Measurements from ENCODE around the gene MTOR. TPM values are rescaled to one million over a fixed set of nuclear protein-coding genes. Genes with fewer than 3 reads are reported as not detected.
"Not testable (repeated sequence)": the region's sequence is repeated elsewhere in the genome, so short reads cannot be mapped to it uniquely, and the experiment has no call there.

MTOR gene
- total RNA-seq, 1 donor from 2014 or later, result 21.4 TPM

DNA sequence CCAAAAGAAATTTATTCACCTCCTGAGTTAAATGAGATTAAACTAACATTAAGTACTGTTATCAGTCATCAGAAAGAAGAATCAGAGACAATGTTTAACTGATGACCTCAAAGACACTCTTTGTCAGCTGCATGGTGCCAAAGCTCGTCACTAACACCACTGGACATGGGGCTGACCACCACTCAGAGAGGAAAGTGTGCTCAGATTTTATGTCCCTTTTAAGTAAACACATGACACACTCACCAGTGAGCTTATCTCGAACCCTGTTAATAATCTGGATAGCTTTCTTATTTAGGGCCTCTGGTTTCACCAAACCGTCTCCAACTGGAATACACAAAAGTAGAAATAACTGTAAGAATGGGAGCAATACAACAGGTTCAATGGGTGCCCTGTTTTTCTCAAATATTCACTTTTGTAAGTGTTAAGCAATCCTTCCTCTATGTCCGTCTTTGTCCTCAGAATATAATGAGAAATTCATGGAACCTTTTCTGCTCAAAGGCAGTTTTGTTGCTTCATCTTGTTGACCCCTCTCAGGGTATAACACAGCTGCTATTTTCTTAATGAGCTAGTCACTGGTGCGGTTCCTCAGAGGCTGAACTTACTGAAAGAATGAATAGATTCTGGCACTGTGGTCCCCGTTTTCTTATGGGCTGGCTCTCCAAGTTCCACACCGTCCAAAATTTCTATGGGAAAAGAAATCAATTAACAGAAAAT lies 153.1 kb downstream of the MTOR start:
- no peak for DNase-seq (ENCODE audit: low spot score)

DNA sequence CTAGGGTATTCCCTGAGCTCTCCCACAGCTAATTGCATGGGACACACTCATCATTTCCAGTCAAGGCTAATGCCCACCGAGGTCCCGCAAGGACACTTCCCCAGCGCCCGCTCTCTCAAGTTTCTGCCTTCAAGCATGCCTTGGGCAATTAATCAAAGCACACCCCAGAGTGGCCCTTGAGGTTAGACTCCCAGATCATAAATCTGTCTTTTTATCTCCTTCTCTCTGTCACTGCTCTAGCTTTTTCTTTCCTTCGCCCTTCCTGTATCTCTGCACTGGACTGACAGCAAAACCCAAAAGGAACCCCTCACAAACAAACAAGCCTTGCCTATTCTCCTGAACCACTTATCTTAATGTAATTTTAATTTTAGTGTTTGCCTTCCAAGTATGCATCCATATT lies 154.8 kb downstream of the MTOR start:
- no peak for DNase-seq (ENCODE audit: low spot score)

- no peak for DNase-seq (ENCODE audit: low spot score)
These were observed 156.8 kb downstream of the MTOR start for GRCh38 chr1:11105586-11105985.

DNA sequence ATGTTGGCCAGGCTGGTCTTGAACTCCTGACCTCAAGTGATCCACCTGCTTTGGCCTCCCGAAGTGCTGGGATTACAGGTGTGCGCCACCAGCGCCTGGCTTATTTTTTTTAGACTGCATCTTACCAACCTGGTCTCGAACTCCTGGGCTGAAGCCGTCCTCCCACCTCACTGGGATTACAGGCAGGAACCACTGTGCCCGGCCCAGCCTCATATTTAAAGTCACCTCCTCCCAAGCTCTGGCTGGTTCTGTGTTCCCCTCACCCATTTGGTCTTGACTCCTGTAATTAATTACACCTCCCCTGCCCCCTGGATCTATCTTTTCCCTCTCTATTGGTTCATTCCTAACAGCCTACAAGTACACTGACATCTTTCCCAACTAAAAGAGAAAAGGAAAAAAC lies 161.0 kb downstream of the MTOR start:
- no peak for DNase-seq (ENCODE audit: low spot score)

DNA sequence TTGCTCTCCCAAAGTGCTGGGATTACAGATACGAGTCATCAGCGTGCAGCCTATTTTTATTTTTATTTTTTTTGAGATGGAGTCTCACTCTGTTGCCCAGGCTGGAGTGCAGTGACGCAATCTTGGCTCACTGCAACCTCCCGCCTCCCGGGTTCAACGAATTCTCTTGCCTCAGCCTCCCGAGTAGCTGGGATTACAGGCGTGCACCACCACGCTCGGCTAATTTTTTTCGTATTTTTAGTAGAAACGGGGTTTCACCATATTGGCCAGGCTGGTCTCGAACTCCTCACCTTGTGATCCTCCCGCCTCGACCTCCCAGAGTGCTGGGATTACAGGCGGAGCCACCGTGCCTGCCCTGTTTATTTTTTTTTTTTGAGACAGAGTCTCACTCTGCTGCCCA lies 161.5 kb downstream of the MTOR start:
- DNase-seq (ENCODE audit: low spot score), result not testable (repeated sequence)

GRCh38 chr1:11100149-11100493 lies 162.2 kb downstream of the MTOR start:
- DNase-seq (ENCODE audit: low spot score), result no peak

GRCh38 chr1:11099310-11100148 lies 162.8 kb downstream of the MTOR start, which contains the start of gene EXOSC10:
TSS of gene EXOSC10 (minus strand) at chr1:11099869. CDS start at chr1:11099831, 38 bp downstream.
- DNase-seq (ENCODE audit: low spot score), result peak; percentile 92

GRCh38 chr1:11098931-11099309 lies 163.4 kb downstream of the MTOR start:
- DNase-seq (ENCODE audit: low spot score), result no peak

DNA sequence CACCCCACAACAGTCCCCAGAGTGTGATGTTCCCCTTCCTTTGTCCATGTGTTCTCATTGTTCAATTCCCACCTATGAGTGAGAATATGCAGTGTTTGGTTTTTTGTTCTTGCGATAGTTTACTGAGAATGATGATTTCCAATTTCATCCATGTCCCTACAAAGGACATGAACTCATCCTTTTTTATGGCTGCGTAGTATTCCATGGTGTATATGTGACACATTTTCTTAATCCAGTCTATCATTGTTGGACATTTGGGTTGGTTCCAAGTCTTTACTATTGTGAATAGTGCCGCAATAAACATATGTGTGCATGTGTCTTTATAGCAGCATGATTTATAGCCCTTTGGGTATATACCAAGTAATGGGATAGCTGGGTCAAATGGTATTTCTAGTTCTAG lies 178.6 kb downstream of the MTOR start:
- not testable (repeated sequence) for DNase-seq (ENCODE audit: low spot score)

DNA sequence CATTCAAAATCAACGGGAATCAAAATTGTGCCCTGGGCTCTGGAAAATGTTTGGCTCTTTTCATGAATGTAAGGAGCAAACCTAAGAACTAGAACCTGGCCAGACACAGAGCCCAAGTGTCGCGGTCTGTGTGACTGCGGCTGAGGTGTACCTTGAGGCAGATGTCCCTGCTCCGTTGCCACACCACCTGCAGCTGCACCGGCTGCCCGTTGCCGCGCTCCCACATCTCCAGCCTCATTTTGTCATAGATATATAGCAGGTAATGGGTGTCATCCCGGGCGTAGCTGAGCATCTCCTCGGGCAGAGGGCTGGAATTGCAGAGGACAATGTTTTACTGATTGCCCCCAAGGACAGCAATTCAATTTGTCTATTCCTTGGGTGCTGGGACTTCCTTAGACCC lies 181.4 kb downstream of the MTOR start:
- no peak for DNase-seq (ENCODE audit: low spot score)

- no peak for DNase-seq (ENCODE audit: low spot score)
These were observed 183.7 kb downstream of the MTOR start for GRCh38 chr1:11078631-11079030.

- DNase-seq (ENCODE audit: low spot score), result not testable (repeated sequence)
These were observed 189.0 kb downstream of the MTOR start for GRCh38 chr1:11073398-11073797.

- no peak for DNase-seq (ENCODE audit: low spot score)
These were observed 190.0 kb downstream of the MTOR start for GRCh38 chr1:11072216-11072917.

GRCh38 chr1:11071463-11072215 lies 190.7 kb downstream of the MTOR start:
- no peak for DNase-seq (ENCODE audit: low spot score)

DNA sequence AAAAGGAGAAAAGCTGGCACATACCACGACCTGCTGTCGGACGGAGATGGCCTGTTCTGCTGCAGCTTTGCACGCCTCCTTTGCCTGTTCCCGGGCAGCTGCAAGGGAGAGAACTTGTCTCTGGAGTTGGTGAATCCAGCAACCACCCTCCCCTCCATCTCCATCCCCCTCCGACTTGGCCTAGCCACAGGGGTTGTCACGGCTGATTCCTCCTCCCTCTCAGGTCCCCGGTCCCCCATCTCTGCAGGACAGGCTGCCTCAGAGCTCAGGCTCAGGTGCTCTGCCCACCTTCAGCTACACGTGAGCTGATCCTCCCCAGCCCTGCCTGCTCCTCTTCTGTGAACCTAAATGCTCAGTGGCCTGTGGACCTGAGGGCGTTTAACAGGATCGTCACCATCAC lies 191.5 kb downstream of the MTOR start:
- no peak for DNase-seq (ENCODE audit: low spot score)

DNA sequence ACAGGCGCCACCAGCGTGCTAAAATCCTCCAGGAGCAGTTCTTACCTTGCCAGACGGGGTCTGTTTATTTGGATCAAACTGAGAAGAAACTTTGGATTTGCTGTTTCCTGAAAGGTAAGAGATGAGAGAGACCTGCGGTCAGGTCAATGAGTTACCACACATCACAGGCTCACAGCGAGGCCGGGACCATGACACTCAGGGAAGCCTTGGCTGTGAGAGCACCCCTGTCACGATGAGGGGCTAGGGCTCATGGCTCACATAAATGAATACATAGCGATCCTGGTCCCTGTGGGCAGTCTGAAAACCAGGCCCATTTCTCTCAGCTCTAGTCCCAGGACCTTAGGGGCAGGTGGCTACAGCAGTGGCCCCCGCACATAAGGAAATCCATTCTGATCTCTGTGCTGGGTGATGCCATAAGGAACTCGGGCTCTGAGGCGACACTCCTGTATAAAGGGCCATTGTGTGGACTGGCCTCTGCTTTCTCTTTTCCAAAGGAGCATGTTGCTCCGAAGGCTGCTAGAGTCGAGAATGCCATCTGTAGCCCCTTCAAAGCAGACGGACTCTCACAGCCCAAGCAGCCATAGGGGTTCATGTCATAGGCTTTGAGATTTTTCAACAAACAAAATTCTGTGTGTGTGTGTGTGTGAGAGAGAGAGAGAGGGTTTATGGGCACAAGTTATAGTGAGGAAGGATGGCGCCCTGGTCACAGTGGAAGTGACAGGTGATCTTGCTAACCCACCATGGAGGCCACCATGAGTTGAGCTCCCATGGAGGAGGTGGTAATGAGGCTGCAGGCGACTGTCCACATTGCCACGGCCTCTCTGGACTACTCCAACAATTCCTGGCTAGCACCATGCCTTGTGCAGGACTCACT lies 193.5 kb downstream of the MTOR start:
- DNase-seq (ENCODE audit: low spot score), result no peak

GRCh38 chr1:11067716-11068599 lies 194.4 kb downstream of the MTOR start:
- DNase-seq (ENCODE audit: low spot score), result no peak

- no peak for DNase-seq (ENCODE audit: low spot score)
These were observed 196.6 kb downstream of the MTOR start for GRCh38 chr1:11065796-11066195.

DNA sequence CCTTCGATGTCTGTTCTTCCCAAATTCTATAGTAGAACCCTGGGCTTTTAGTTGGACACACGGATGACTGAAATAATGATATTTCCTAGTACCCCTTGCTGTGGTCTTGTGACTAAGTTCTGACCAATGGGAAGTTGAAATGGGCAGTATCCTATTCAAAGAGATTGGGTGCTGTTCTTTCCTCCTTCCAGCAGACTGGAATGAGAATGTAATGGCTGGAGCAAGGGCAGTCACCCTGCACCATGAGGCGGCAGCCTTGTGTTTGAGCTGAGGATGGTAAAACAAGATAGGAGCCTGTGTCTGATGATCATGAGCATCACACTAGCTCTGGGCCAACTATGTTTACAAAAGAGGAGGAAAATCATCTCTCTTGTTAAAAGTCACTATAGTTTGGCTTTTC lies 197.4 kb downstream of the MTOR start:
- DNase-seq (ENCODE audit: low spot score), result no peak
